HCT116 (cell line): ENCODE results near the gene LDHA.

Experiments used
- EZH2 ChIP-seq: fragments of 200-600 bp; sonication (generic); IDR thresholded peaks from 2 replicates; pipeline ENCODE4 v1.6.1; 2017; ENCODE audit warnings: antibody characterized with exemption, mixed run types
- ZNF274 ChIP-seq: fragments of 200-500 bp; sonication (Bioruptor generic); IDR thresholded peaks from 2 replicates; pipeline ENCODE4 v1.6.1; 2014; ENCODE audit warnings: mild to moderate bottlenecking, low read depth, low read length, inconsistent platforms
- TF ChIP-seq, protein P1 (sequence below), 3 experiments: fragments of 200-600 bp in 1 of 3; sonication (generic) in 1 of 3; IDR thresholded peaks in 2 of 3; conservative IDR thresholded peaks in 1 of 3; 2 replicates each; pipeline ENCODE4 v1.5.1; 2012 to 2017; ENCODE audit warnings: low read depth in 2 of 3, low read length in 2 of 3, antibody characterized with exemption in 1 of 3, borderline replicate concordance in 1 of 3, control low read depth in 1 of 3, mild to moderate bottlenecking in 1 of 3, mixed read lengths in 1 of 3, mixed run types in 1 of 3, moderate library complexity in 1 of 3; ENCODE audit not compliant: insufficient read depth in 1 of 3

DNA sequence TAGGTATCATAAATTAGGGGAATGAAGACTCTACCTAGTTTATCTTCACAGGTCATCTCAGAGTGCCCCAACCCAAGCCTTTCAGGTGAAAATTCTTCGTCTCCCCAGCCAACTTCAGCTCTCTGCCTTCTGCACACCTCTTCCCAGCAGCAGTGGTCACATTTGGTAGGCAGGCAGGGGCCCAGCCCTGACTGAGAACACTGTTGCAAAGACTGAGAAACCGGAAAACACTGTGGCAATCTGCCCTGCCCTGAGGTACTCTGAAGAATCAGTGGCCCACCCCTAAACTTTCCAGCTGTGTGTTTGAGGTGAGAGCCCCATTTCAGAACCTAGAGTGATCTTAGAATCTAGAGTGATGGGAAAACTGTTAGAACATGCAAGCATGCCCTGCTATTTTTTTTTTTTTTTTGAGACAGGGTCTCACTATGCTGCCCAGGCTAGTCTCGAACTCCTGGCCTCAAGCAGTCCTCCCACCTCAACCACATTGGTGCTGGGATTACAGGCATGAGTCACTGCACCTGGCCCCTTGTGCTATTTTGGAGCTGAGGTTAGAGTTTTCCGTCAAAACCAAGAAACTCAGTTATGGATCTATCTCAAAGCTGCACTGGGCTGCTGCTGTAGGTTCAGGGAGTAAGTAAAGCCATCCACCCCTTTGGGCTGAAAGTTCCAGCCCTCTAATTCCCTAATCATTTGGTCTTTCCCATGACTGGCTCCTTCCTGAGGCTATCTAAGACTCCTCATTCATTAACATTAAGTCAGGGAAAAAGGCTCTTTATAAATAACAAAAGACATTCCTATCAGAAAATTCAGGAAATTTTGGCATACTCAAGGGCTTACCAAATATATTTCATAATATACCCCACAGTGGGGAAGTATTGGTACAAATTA, 1.7 kb upstream of the LDHA start:
- TF ChIP-seq, protein P1, sequence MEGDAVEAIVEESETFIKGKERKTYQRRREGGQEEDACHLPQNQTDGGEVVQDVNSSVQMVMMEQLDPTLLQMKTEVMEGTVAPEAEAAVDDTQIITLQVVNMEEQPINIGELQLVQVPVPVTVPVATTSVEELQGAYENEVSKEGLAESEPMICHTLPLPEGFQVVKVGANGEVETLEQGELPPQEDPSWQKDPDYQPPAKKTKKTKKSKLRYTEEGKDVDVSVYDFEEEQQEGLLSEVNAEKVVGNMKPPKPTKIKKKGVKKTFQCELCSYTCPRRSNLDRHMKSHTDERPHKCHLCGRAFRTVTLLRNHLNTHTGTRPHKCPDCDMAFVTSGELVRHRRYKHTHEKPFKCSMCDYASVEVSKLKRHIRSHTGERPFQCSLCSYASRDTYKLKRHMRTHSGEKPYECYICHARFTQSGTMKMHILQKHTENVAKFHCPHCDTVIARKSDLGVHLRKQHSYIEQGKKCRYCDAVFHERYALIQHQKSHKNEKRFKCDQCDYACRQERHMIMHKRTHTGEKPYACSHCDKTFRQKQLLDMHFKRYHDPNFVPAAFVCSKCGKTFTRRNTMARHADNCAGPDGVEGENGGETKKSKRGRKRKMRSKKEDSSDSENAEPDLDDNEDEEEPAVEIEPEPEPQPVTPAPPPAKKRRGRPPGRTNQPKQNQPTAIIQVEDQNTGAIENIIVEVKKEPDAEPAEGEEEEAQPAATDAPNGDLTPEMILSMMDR (IDR thresholded peaks at IDR 0.05 in 2 of 3, conservative IDR thresholded peaks at IDR 0.05 in 1 of 3; ENCODE audit: borderline replicate concordance in 1 of 3, insufficient read depth in 1 of 3, low read depth in 2 of 3, low read length in 2 of 3) = no peak
- TF ChIP-seq ZNF274 (no peak), EZH2 (no peak)
